ENCODE results near the gene PTCD3.

PTCD3 gene

GRCh38 chr2:86147793-86148192 lies 41.8 kb downstream of the PTCD3 start:
- DNase-seq: no peak

GRCh38 chr2:86150502-86150901 lies 44.5 kb downstream of the PTCD3 start:
- no peak for DNase-seq

- no peak for DNase-seq
Observed at GRCh38 chr2:86157009-86157556, 51.0 kb downstream of the PTCD3 start.

- DNase-seq: no peak
Observed at GRCh38 chr2:86158286-86158685, 52.3 kb downstream of the PTCD3 start.

GRCh38 chr2:86160156-86160952 lies 54.3 kb downstream of the PTCD3 start:
- DNase-seq: no peak

GRCh38 chr2:86170449-86170848 lies 64.4 kb downstream of the PTCD3 start:
- DNase-seq: no peak

GRCh38 chr2:86171295-86171694 lies 65.3 kb downstream of the PTCD3 start:
- DNase-seq: no peak

GRCh38 chr2:86172610-86173009 lies 66.6 kb downstream of the PTCD3 start:
- DNase-seq: no peak

GRCh38 chr2:86174445-86174844 lies 68.4 kb downstream of the PTCD3 start:
- no peak for DNase-seq

- peak in 1 of 2 experiments; percentile 61 for DNase-seq
Observed at GRCh38 chr2:86175828-86176227, 69.8 kb downstream of the PTCD3 start.

- no peak for DNase-seq
Observed at GRCh38 chr2:86176597-86176996, 70.6 kb downstream of the PTCD3 start.

- DNase-seq: peak; percentile 36 to 64
Observed at GRCh38 chr2:86185517-86186212, 79.6 kb downstream of the PTCD3 start.

GRCh38 chr2:86186431-86186830 lies 80.4 kb downstream of the PTCD3 start:
- DNase-seq: peak; percentile 24 to 71

- no peak for DNase-seq
Observed at GRCh38 chr2:86189782-86190416, 83.9 kb downstream of the PTCD3 start.
